AG09319 (cell line): ENCODE data around the gene TMEM179.
"Not testable (repeated sequence)": the region's sequence is repeated elsewhere in the genome, so short reads cannot be mapped to it uniquely, and the experiment has no call there.

Experiments used
- DNase-seq: peaks from one replicate; pipeline ENCODE4 v3.0.0-alpha.2; 2010; ENCODE audit warnings: low read depth; ENCODE audit errors: extremely low read depth
- TF ChIP-seq, protein P1 (sequence below): IDR thresholded peaks from 2 replicates; pipeline ENCODE4 v1.5.1; 2011; ENCODE audit warnings: low read depth, mild to moderate bottlenecking, inconsistent platforms, low read length, moderate library complexity

TMEM179 gene

DNA sequence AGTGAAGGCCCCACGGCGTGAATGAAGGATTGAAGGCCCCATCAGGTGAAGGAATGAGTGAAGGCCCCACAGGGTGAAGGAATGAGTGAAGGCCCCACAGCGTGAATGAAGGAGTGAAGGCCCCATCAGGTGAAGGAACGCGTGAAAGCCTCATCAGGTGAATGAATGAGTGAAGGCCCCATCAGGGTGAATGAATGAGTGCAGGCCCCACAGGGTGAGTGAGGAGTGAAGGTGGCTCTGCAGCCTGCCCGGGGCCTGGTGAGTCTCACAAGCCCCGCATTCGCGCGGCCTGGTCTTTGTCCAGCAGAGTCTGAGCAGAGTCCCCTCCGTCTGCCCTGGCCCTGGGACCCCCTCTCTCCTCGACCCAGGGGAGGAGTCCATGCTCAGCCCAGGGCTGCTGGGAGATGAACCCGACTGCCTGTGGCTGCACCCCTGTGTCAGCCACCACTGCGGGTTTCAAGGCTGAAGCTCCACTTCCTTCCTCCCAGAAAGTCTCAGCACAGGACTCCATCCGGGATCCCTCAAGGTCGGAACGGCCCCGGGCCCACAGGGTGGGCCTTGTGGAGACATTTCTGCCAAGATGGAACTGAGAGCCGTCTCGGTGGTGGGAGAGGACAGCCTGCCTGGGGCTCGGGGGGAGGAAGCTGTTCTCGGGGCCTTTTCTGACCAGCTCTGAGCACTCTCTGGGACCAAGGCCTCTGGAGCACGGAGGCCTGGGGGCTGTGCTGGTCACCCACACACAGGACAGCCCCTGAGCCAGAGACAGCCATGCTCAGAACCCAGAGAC lies 37.4 kb upstream of the TMEM179 start:
- TF ChIP-seq, protein P1, sequence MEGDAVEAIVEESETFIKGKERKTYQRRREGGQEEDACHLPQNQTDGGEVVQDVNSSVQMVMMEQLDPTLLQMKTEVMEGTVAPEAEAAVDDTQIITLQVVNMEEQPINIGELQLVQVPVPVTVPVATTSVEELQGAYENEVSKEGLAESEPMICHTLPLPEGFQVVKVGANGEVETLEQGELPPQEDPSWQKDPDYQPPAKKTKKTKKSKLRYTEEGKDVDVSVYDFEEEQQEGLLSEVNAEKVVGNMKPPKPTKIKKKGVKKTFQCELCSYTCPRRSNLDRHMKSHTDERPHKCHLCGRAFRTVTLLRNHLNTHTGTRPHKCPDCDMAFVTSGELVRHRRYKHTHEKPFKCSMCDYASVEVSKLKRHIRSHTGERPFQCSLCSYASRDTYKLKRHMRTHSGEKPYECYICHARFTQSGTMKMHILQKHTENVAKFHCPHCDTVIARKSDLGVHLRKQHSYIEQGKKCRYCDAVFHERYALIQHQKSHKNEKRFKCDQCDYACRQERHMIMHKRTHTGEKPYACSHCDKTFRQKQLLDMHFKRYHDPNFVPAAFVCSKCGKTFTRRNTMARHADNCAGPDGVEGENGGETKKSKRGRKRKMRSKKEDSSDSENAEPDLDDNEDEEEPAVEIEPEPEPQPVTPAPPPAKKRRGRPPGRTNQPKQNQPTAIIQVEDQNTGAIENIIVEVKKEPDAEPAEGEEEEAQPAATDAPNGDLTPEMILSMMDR, result no peak
- DNase-seq, result no peak

DNA sequence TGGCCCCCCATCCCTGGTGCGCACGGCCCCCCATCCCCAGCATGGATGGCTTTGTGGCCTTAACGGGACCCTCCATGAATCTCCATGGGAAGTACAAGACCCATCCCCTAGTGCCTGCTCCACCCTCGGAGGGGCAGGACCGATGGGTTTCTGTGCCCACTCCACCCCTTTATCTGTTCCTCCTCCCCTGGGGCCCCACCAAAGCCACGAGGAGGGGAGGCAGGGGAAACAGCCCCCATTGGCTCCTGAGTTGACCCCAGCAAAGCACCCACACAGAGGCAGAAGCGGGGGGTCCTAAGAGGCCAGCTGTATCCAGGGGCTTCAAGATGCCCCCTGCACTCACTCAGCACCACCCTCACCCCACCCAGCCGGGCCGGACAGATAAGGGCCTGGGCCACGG lies 36.1 kb upstream of the TMEM179 start:
- no peak for DNase-seq
- TF ChIP-seq, protein P1, result no peak

GRCh38 chr14:104639885-104640548 lies 35.4 kb upstream of the TMEM179 start:
- peak; percentile 7 for DNase-seq
- TF ChIP-seq, protein P1, result peak; percentile 94

- no peak for DNase-seq
- TF ChIP-seq, protein P1, result no peak
Observed at GRCh38 chr14:104639471-104639870, 34.9 kb upstream of the TMEM179 start.

- TF ChIP-seq, protein P1, result no peak
- DNase-seq, result no peak
Observed at GRCh38 chr14:104638927-104639450, 34.4 kb upstream of the TMEM179 start.

- DNase-seq, result no peak
- TF ChIP-seq, protein P1, result no peak
Observed at GRCh38 chr14:104638190-104638589, 33.6 kb upstream of the TMEM179 start.

GRCh38 chr14:104637546-104638003 lies 33.0 kb upstream of the TMEM179 start:
- TF ChIP-seq, protein P1, result no peak
- DNase-seq, result no peak

DNA sequence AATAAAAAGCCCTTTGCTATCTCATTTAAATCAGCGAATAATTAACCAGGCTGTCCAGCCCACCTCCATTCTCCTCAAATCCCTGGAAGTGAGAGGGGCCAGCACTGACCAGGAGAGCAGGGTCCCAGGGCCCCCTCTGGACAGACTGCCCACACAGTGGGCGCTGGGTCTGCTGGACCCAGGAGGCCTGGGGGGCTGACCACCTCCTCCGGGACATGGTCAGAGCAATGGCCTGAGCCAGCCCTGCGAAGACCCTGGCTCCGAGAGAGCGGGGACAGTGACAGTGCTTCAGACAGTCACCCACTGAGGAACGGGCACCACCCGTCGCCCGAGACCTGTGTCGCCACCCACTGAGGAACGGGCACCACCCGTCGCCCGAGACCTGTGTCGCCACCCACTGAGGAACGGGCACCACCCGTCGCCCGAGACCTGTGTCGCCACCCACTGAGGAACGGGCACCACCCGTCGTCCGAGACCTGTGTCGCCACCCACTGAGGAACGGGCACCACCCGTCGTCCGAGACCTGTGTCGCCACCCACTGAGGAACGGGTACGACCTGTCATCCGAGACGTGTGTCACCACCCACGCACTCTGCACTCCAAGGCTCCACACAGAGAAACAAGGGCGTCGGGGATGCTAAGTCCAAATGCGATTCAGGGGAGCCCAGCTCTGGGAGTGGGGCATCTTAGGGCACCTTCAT lies 32.4 kb upstream of the TMEM179 start:
- DNase-seq, result not testable (repeated sequence)
